Neural cell (in vitro differentiated cells): Measurements from ENCODE around the gene SFRP2. TPM values are rescaled to one million over a fixed set of nuclear protein-coding genes. Genes with fewer than 3 reads are reported as not detected.

ENCODE experiments used
- H2AFZ ChIP-seq: fragments of 200-600, 300-800 bp; sonication (generic), shearing (Covaris generic); 2 replicates; pipeline ENCODE4 v1.6.0; 2014; ENCODE audit warnings: low read depth, mild to moderate bottlenecking, antibody characterized with exemption, low read length, moderate library complexity
- H3F3A ChIP-seq: fragments of 200-600 bp; shearing (Covaris generic); 2 replicates; pipeline ENCODE4 v1.6.1; 2016; ENCODE audit warnings: mild to moderate bottlenecking, moderate library complexity, mixed read lengths, antibody characterized with exemption, low read length; ENCODE audit not compliant: insufficient read depth, poor library complexity, severe bottlenecking
- H3K27ac ChIP-seq: fragments of 200-600, 300-800 bp; sonication (generic), shearing (Covaris generic); 2 replicates; pipeline ENCODE4 v1.5.1; 2014; ENCODE audit warnings: mild to moderate bottlenecking, low read length, moderate library complexity
- H3K27me3 ChIP-seq: fragments of 300-800, 200-600 bp; sonication (generic), shearing (Covaris generic); 2 replicates; pipeline ENCODE4 v1.6.0; 2014; ENCODE audit warnings: mild to moderate bottlenecking, low read depth, low read length, moderate library complexity; ENCODE audit not compliant: insufficient read depth
- H3K36me3 ChIP-seq: fragments of 300-800, 200-600 bp; sonication (generic), shearing (Covaris generic); 2 replicates; pipeline ENCODE4 v1.5.1; 2014; ENCODE audit warnings: mild to moderate bottlenecking, antibody characterized with exemption, low read length, moderate library complexity; ENCODE audit not compliant: insufficient read depth
- H3K4me2 ChIP-seq: fragments of 300-800, 200-600 bp; sonication (generic), shearing (Covaris generic); 2 replicates; pipeline ENCODE4 v1.6.0; 2014; ENCODE audit warnings: mild to moderate bottlenecking, low read length
- H3K4me3 ChIP-seq: fragments of 300-800, 200-600 bp; sonication (generic), shearing (Covaris generic); 2 replicates; pipeline ENCODE4 v1.5.1; 2014; ENCODE audit warnings: mild to moderate bottlenecking, low read length, moderate library complexity
- H3K79me2 ChIP-seq: fragments of 200-600 bp; shearing (Covaris generic); replicated peaks from 2 replicates; pipeline ENCODE4 v1.6.0; 2014; ENCODE audit warnings: mild to moderate bottlenecking, low read length, moderate library complexity; ENCODE audit not compliant: insufficient read depth
- H3K9ac ChIP-seq: fragments of 300-800, 200-600 bp; sonication (generic), shearing (Covaris generic); 2 replicates; pipeline ENCODE4 v1.6.1; 2016; ENCODE audit warnings: mild to moderate bottlenecking, low read length, mixed read lengths
- H3K9me2 ChIP-seq: fragments of 200-600 bp; shearing (Covaris generic); 2 replicates; pipeline ENCODE4 v1.6.1; 2016; ENCODE audit warnings: mild to moderate bottlenecking, low read length, mixed read lengths; ENCODE audit not compliant: insufficient read depth
- H3K9me3 ChIP-seq: fragments of 200-600, 300-800 bp; sonication (generic), shearing (Covaris generic); 2 replicates; pipeline ENCODE4 v1.6.1; 2016; ENCODE audit warnings: mild to moderate bottlenecking, mixed run types, low read length, moderate library complexity, mixed read lengths
- H4K20me1 ChIP-seq: fragments of 200-600 bp; shearing (Covaris generic); 2 replicates; pipeline ENCODE4 v1.6.1; 2016; ENCODE audit warnings: mild to moderate bottlenecking, mixed run types; ENCODE audit not compliant: insufficient read depth
- CTCF ChIP-seq: fragments of 450-650 bp; IDR thresholded peaks from 2 replicates; pipeline ENCODE4 v1.5.1; 2014; ENCODE audit warnings: antibody characterized with exemption, mild to moderate bottlenecking, moderate library complexity; ENCODE audit not compliant: poor library complexity, severe bottlenecking
- EP300 ChIP-seq: fragments of 450-650 bp; conservative IDR thresholded peaks from 2 replicates; pipeline ENCODE4 v1.6.1; 2014; ENCODE audit warnings: antibody characterized with exemption, mild to moderate bottlenecking, moderate library complexity; ENCODE audit not compliant: poor library complexity, severe bottlenecking
- EZH2 ChIP-seq: fragments of 200-600, 300-800 bp; shearing (Covaris generic), sonication (generic); IDR thresholded peaks from 2 replicates; pipeline ENCODE4 v1.6.1; 2014; ENCODE audit warnings: antibody characterized with exemption, low read length, borderline replicate concordance, mild to moderate bottlenecking; ENCODE audit not compliant: insufficient read depth, poor library complexity, severe bottlenecking
- MXI1 ChIP-seq: fragments of 450-650 bp; conservative IDR thresholded peaks from 2 replicates; pipeline ENCODE4 v1.6.1; 2014; ENCODE audit warnings: antibody characterized with exemption, mild to moderate bottlenecking; ENCODE audit not compliant: poor library complexity, severe bottlenecking
- POLR2AphosphoS5 ChIP-seq: IDR thresholded peaks from 2 replicates; pipeline ENCODE4 v1.6.1; 2012
- RAD21 ChIP-seq: fragments of 450-650 bp; conservative IDR thresholded peaks from 2 replicates; pipeline ENCODE4 v1.6.1; 2014; ENCODE audit warnings: antibody characterized with exemption, mild to moderate bottlenecking, moderate library complexity
- SMC3 ChIP-seq: fragments of 450-650 bp; conservative IDR thresholded peaks from 2 replicates; pipeline ENCODE4 v1.6.1; 2014; ENCODE audit warnings: antibody characterized with exemption, mild to moderate bottlenecking, moderate library complexity; ENCODE audit not compliant: poor library complexity
- TAF1 ChIP-seq: IDR thresholded peaks from 2 replicates; pipeline ENCODE4 v1.6.1; 2012; ENCODE audit warnings: low read depth
- polyA plus RNA-seq: library from polyadenylated mRNA; depleted of rRNA; stranded (reverse); fragments of >200 nt; gene quantifications from 2 replicates; pipeline ENCODE4 v1.2.3, GENCODE V29; 2014
- TF ChIP-seq, protein P1 (sequence below): IDR thresholded peaks from 2 replicates; pipeline ENCODE4 v1.6.1; 2012; ENCODE audit warnings: borderline replicate concordance

Gene SFRP2
- polyA plus RNA-seq, 1 donor from 2014 or later: 0.51 TPM

DNA sequence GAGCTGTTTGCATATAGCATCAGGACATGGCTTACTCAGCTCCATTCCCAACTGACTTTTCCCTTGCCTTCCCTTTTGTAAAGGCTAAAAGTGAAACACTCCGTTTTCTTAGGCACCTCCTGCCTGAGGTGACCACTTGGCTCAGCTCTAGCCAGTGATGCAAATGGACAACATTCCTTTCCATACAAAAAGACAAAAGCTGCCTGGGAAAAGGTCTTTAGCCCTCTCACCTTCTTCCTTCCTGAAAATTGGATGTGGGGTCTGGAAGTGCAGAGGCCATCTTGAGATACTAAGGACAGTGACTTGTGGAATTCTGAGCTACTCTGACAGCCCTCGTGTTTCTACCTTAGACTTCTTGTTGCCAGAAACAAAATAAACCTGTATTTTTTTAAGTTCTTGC lies 27.7 kb upstream of the SFRP2 start:
- Histone ChIP-seq H3K4me2 (no peak overlapping the region), H4K20me1 (no peaks in the 10 kb centered on the region), H2AFZ (no peak overlapping the region), H3F3A (no peaks in the 10 kb centered on the region), H3K27ac (no peak overlapping the region), H3K27me3 (no peaks in the 10 kb centered on the region), H3K9ac (no peak overlapping the region), H3K79me2 (no peaks in the 10 kb centered on the region), H3K9me3 (no peaks in the 10 kb centered on the region), H3K4me3 (no peak overlapping the region), H3K36me3 (no peaks in the 10 kb centered on the region), H3K9me2 (no peaks in the 10 kb centered on the region)
- TF ChIP-seq SMC3 (no peak), RAD21 (no peak), CTCF (no peak), POLR2AphosphoS5 (no peak), MXI1 (no peak), TAF1 (no peak), EZH2 (no peak), EP300 (no peak)
- TF ChIP-seq, protein P1, sequence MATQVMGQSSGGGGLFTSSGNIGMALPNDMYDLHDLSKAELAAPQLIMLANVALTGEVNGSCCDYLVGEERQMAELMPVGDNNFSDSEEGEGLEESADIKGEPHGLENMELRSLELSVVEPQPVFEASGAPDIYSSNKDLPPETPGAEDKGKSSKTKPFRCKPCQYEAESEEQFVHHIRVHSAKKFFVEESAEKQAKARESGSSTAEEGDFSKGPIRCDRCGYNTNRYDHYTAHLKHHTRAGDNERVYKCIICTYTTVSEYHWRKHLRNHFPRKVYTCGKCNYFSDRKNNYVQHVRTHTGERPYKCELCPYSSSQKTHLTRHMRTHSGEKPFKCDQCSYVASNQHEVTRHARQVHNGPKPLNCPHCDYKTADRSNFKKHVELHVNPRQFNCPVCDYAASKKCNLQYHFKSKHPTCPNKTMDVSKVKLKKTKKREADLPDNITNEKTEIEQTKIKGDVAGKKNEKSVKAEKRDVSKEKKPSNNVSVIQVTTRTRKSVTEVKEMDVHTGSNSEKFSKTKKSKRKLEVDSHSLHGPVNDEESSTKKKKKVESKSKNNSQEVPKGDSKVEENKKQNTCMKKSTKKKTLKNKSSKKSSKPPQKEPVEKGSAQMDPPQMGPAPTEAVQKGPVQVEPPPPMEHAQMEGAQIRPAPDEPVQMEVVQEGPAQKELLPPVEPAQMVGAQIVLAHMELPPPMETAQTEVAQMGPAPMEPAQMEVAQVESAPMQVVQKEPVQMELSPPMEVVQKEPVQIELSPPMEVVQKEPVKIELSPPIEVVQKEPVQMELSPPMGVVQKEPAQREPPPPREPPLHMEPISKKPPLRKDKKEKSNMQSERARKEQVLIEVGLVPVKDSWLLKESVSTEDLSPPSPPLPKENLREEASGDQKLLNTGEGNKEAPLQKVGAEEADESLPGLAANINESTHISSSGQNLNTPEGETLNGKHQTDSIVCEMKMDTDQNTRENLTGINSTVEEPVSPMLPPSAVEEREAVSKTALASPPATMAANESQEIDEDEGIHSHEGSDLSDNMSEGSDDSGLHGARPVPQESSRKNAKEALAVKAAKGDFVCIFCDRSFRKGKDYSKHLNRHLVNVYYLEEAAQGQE: no peak

DNA sequence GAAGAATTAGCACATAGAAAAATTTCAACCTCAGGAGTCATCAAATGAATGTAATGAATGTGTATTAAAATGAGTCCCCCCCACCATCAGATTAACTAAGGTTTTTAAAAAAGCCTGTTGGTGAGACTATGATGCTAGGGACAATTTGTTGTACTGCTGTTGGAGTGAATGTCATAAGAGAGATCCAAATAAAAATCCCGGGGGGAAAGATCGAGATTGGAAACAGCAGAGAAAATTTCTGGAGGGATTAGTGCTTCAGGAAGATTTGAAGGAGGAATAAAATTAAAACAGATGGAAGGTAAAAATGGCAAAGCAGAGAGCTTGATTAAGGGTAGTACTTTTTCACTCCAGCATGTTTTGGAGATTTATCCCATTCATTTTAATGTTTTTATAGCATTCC lies 25.9 kb upstream of the SFRP2 start:
- no peaks in the 10 kb centered on the region for H3K27me3 ChIP-seq
- no peak overlapping the region for H3K27ac ChIP-seq
- no peaks in the 10 kb centered on the region for H3K9me2 ChIP-seq
- TF ChIP-seq MXI1: no peak
- TF ChIP-seq, protein P1: no peak
- no peak overlapping the region for H2AFZ ChIP-seq
- no peak overlapping the region for H3K9ac ChIP-seq
- H3K4me3 ChIP-seq: no peak overlapping the region
- H3K9me3 ChIP-seq: no peaks in the 10 kb centered on the region
- H3K79me2 ChIP-seq: no peaks in the 10 kb centered on the region
- no peak overlapping the region for H3K4me2 ChIP-seq
- H4K20me1 ChIP-seq: no peaks in the 10 kb centered on the region
- H3K36me3 ChIP-seq: no peaks in the 10 kb centered on the region
- H3F3A ChIP-seq: no peaks in the 10 kb centered on the region
